ENCODE data around the gene KLHDC3. TPM values are rescaled to one million over a fixed set of nuclear protein-coding genes. Genes with fewer than 3 reads are reported as not detected.

Gene KLHDC3
- total and polyA plus RNA-seq, 9 of the 15 experiments (the other 6 are each of a cell fraction or from before 2014, with no cell fraction given): 4.5 to 171 (median 107) TPM

- TF ChIP-seq ELK3 (CRISPR knock-in tag; IDR thresholded peaks at IDR 0.05) (no peak), ZNF316 (IDR thresholded peaks at IDR 0.05) (no peak), MECOM (CRISPR knock-in tag; IDR thresholded peaks at IDR 0.05) (no peak), ZNF740 (CRISPR knock-in tag; IDR thresholded peaks at IDR 0.05) (no peak), ZNF740 (tag; IDR thresholded peaks at IDR 0.05) (peak in 1 of 2 experiments; percentile 1; a peak in 1 of 4 replicates), NR2C1 (IDR thresholded peaks at IDR 0.05) (no peak), NR2C1 (tag; IDR thresholded peaks at IDR 0.05) (0 out of 2 replicates have a peak, but pooled peaks have one; percentile 21), FIP1L1 (IDR thresholded peaks at IDR 0.05; ENCODE audit: low read depth, low read length, poor library complexity, severe bottlenecking) (no peak)
Observed at GRCh38 chr6:43020847-43021246, 6.8 kb downstream of the KLHDC3 start (continued).

GRCh38 chr6:43021270-43022047 lies 7.4 kb downstream of the KLHDC3 start, which contains the start of gene RRP36:
Gene RRP36 (plus strand): TSS chr6:43021623. CDS start chr6:43021655, 32 bp downstream.
- intact Hi-C loops (cut with micrococcal nuclease): no loop called here
- DNase-seq (ENCODE audit: extremely low read depth in 1 of 4, low spot score in 3 of 4) (peak; percentile 85 to 92 (median 90)), ATAC-seq (peak; percentile 93), FAIRE-seq (peak; percentile 80)
- no peaks in the 10 kb centered on the region for H3K27me3 ChIP-seq (ENCODE audit: control insufficient read depth in 2 of 2, insufficient read depth in 2 of 2, low read length in 2 of 2)
- H3K36me3 ChIP-seq (ENCODE audit: control insufficient read depth, insufficient read depth, low read length): peaks cover 80% of the 10 kb centered on the region
- peak within 1 kb of the TSS; percentile 72 for H3K4me3 ChIP-seq
- POLR2A ChIA-PET: interaction anchor here (0.6 to 2.6 kb wide), 17 partner anchors 8 to 496 kb away, joined by 3 to 17 read pairs (median 4); partner anchors contain the start of genes CUL7 and PEX6
- H3K4me2 ChIP-seq (ENCODE audit: insufficient read depth, low read length): peak within 1 kb of the TSS; percentile 100
- in situ Hi-C loops (cut with MboI): no loop called here
- CTCF ChIA-PET (ENCODE audit: low intra/inter-chr PET ratio): no interaction called here
- H3K9ac ChIP-seq (ENCODE audit: insufficient read depth in 1 of 2, low read depth in 2 of 2, low read length in 2 of 2): peak within 1 kb of the TSS; percentile 82 to 94
- H2AFZ ChIP-seq (ENCODE audit: low read depth, low read length): peak within 1 kb of the TSS; percentile 94
- no peaks in the 10 kb centered on the region for H3K9me1 ChIP-seq (ENCODE audit: control insufficient read depth, insufficient read depth, low read length)
- H4K20me1 ChIP-seq (replicated peaks; ENCODE audit: control insufficient read depth, insufficient read depth, low read length): no peaks in the 10 kb centered on the region
- peaks cover 53% of the 10 kb centered on the region for H3K79me2 ChIP-seq (ENCODE audit: control insufficient read depth, insufficient read depth, low read length)
- BruUV-seq (replicated peaks): TSS peak; percentile 99
- H3K4me1 ChIP-seq (replicated peaks in 1 of 2; ENCODE audit: control insufficient read depth in 2 of 2, insufficient read depth in 2 of 2, low read length in 2 of 2): peaks cover 34 to 35% of the 10 kb centered on the region in 2 experiments
- no peaks in the 10 kb centered on the region for H3K9me3 ChIP-seq (replicated peaks; ENCODE audit: control insufficient read depth, insufficient read depth, low read depth, low read length)
- peak within 1 kb of the TSS; percentile 83 for H3K27ac ChIP-seq (ENCODE audit: extremely low read depth, low read depth, low read length)
- 1% methylated on average over 36 of the region's 56 CpGs for WGBS (ENCODE audit: insufficient coverage, low coverage, missing lambda C conversion rate)
- TF ChIP-seq ZNF436 (CRISPR knock-in tag; IDR thresholded peaks at IDR 0.05) (no peak), DIDO1 (tag; IDR thresholded peaks at IDR 0.05; ENCODE audit: low read depth) (peak; percentile 59; the same call in 1 of the 2 replicates), PCBP2 (IDR thresholded peaks at IDR 0.05; ENCODE audit: low read depth, low read length, poor library complexity, severe bottlenecking) (no peak), EHMT2 (IDR thresholded peaks at IDR 0.05) (no peak), E2F6 (IDR thresholded peaks at IDR 0.05; ENCODE audit: borderline replicate concordance in 1 of 2, extremely low read depth in 1 of 2, insufficient read depth in 1 of 2, insufficient read length in 1 of 2, low read depth in 1 of 2, low read length in 1 of 2, poor library complexity in 1 of 2, severe bottlenecking in 1 of 2) (peak; percentile 76), ZNF311 (CRISPR knock-in tag; IDR thresholded peaks at IDR 0.05) (no peak), PCBP1 (IDR thresholded peaks at IDR 0.05; ENCODE audit: low read depth, low read length, poor library complexity, severe bottlenecking) (peak; percentile 23), RHOXF2B (CRISPR knock-in tag; conservative IDR thresholded peaks at IDR 0.05) (peak; percentile 84; the same call in 1 of the 2 replicates), NR1H2 (CRISPR knock-in tag; IDR thresholded peaks at IDR 0.05) (no peak), XRCC3 (IDR thresholded peaks at IDR 0.05) (no peak)
